ENCODE measurements around the gene CHST8. TPM values are rescaled to one million over a fixed set of nuclear protein-coding genes. Genes with fewer than 3 reads are reported as not detected.

The CHST8 gene
- total RNA-seq, 1 experiment from 2014 or later = not detected

DNA sequence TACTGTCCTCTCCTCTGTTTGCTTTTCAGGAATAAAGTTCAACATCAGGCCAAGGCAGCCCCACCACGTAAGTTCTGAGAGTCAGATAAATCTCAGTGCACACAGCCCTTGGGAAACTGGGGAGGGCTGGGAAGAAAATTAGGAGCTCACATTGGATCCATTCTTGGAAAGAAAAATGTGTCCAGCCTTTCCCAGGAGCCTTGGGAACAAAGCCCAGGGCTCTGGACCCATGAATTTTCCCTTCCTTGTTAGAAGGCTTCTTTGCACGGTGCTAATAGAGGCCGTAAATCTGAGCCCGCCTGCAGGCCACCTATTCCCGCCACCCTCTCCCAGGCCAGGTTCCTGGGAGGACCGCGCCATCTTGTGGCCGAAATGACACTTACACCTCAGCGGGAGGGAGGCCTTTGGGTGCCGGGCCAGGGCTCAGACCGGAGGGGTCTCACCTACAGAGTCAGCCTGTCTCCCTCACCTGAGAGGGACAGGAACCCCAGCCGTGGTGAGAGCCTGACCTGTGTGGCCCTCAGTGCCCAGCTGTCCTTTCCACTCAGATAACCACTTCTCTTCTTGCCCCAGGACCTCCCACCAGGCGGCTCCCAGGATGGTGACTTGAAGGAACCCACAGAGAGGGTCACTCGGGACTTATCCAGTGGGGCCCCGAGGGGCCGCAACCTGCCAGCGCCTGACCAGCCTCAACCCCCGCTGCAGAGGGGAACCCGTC lies 149.8 kb downstream of the CHST8 start:
- H3K27me3 ChIP-seq = peaks cover 26% of the 10 kb centered on the region
- DNase-seq = peak; percentile 46
- no peak overlapping the region for H3K4me3 ChIP-seq
- no peaks in the 10 kb centered on the region for H3K9me3 ChIP-seq
- H3K36me3 ChIP-seq = no peaks in the 10 kb centered on the region

DNA sequence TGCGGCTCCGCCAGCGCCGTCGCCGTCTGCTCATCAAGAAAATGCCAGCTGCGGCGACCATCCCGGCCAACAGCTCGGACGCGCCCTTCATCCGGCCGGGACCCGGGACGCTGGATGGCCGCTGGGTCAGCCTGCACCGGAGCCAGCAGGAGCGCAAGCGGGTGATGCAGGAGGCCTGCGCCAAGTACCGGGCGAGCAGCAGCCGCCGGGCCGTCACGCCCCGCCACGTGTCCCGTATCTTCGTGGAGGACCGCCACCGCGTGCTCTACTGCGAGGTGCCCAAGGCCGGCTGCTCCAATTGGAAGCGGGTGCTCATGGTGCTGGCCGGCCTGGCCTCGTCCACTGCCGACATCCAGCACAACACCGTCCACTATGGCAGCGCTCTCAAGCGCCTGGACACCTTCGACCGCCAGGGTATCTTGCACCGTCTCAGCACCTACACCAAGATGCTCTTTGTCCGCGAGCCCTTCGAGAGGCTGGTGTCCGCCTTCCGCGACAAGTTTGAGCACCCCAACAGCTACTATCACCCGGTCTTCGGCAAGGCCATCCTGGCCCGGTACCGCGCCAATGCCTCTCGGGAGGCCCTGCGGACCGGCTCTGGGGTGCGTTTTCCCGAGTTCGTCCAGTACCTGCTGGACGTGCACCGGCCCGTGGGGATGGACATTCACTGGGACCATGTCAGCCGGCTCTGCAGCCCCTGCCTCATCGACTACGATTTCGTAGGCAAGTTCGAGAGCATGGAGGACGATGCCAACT lies 150.5 kb downstream of the CHST8 start:
- Histone ChIP-seq H3K9me3 (no peaks in the 10 kb centered on the region), H3K4me3 (no peak overlapping the region), H3K27me3 (peaks cover 26% of the 10 kb centered on the region), H3K36me3 (no peaks in the 10 kb centered on the region)
- DNase-seq = no peak

DNA sequence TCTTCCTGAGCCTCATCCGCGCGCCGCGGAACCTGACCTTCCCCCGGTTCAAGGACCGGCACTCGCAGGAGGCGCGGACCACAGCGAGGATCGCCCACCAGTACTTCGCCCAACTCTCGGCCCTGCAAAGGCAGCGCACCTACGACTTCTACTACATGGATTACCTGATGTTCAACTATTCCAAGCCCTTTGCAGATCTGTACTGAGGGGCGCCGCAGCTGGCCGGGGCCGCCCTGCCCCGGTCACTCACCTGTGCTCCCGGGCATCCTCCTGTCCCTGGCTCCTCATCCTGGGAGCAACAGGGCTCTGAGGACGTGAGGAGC lies 151.1 kb downstream of the CHST8 start:
- H3K9me3 ChIP-seq = no peaks in the 10 kb centered on the region
- H3K4me3 ChIP-seq = no peak overlapping the region
- DNase-seq = no peak
- peaks cover 26% of the 10 kb centered on the region for H3K27me3 ChIP-seq
- no peaks in the 10 kb centered on the region for H3K36me3 ChIP-seq

DNA sequence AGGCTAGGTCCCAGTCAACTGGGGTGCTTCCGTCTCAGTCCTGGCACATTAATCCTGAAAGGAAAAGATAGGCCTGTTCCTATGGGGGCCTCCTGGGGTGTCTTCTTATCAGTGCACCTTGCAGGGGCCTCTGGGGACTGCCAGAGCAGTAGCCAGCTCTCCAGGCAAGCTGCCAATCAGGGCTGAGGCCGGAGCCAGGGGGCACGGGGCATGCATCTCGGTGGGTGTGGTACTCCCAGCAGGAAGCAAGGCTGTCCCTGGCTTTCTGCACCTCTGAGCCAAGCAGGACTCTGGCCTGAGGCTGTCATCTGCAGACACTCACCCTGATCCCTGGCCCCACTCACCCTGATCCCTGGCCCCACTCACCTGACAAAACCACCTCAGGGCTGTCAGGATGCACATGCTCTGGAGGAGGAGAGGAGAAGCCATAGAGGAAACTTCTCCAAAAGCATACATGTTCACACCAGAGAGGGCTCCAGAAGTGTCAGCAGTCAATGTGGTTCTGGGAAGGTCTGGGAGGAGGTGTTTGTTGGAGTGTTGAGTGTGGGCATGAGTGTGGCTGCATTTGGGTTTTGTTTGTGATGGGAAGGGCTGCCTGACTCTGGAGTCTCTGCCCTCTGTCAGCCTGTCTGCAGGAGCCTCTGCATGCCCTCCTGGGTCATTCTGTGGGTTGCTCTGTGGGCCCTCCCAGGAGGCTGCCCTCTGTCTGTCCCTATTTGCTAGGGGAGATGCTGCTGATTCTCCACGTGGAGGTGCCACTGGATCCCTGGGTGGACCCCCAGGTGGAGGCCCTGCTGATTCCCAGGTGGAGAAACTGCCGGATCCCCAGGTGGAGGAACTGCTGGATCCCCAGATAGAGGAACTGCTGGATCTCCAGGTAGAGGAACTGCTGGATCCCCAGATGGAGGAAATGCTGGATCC lies 152.2 kb downstream of the CHST8 start:
- peaks cover 29% of the 10 kb centered on the region for H3K27me3 ChIP-seq
- H3K9me3 ChIP-seq = no peaks in the 10 kb centered on the region
- H3K36me3 ChIP-seq = no peaks in the 10 kb centered on the region
- DNase-seq = no peak
- H3K4me3 ChIP-seq = no peak overlapping the region

DNA sequence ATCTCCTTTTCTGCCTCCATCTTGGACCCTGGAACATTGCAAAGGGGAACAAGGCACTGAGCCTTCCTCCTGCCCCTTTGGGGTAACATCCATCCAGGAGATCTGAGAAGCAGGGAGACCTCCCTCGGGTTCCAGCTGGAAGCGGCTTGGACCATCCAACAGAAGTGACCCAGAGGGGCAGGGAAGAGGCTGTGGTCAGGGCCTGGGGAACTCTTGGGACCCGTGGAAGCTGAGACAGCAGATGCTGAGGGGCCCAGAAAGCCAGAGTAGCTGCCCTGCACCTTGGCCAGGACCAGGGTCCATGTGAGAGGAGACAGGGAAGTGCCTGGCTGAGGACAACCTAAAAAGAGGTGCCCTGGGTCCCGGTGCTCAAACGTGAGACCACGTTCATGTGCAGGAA lies 153.0 kb downstream of the CHST8 start:
- H3K27me3 ChIP-seq = peaks cover 28% of the 10 kb centered on the region
- no peak overlapping the region for H3K4me3 ChIP-seq
- no peaks in the 10 kb centered on the region for H3K36me3 ChIP-seq
- no peaks in the 10 kb centered on the region for H3K9me3 ChIP-seq
- no peak for DNase-seq

DNA sequence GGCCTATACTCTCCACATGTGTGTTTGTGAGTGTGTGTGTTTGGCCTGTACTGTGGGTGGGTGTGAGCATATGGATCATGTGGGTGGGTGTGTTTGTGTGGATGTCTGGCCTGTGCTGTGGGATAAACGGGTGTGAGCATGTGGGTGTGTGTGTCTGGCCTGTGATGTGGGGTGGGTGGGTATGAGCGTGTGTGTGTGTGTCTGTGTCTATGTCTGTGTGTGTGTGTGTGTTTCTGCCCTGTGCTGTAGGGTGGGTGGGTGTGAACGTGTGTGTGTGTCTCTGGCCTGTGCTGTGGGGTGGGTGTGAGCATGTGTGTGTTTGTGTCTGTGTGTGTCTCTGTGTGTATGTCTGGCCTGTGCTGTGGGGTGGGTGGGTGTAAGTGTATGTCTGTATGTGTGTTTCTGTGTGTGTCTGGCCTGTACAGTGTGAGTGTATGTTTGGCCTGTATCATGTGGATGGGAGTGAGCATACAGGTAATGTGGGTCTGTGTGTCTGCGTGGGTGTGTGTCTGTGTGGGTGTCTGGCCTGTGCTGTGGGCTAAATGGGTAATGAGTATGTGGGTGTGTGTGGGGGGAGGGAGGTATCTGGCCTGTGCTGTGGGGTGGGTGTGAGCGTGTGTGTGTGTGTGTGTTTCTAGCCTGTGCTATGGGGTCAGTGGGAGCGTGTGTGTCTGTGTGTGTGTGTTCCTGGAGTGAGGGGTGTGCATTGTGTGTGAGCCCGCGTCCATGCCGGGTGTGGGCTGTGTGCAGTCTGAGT lies 154.2 kb downstream of the CHST8 start:
- no peak overlapping the region for H3K4me3 ChIP-seq
- no peaks in the 10 kb centered on the region for H3K36me3 ChIP-seq
- peaks cover 22% of the 10 kb centered on the region for H3K27me3 ChIP-seq
- no peaks in the 10 kb centered on the region for H3K9me3 ChIP-seq
- DNase-seq = no peak

DNA sequence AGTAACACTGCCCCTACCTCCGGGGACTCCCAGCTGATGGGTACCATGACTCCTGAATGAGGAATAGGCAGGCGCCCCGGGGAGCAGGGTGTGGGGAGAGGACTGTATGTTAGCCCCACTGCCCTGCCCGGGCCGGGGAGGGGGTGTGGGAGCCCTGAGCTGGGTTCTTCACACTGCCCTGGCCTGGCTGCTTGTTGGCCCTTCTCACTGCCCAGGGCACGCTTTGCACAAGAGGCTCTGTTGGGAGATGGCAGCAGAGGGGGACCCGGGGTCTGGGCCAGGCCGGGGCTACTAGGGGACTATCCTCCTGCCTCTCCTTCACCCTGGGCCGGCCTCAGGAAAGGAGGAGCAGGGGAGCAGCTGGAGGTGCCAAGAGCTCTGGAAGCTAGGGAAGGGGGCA lies 155.6 kb downstream of the CHST8 start:
- no peak overlapping the region for H3K4me3 ChIP-seq
- no peaks in the 10 kb centered on the region for H3K9me3 ChIP-seq
- no peaks in the 10 kb centered on the region for H3K36me3 ChIP-seq
- no peak for DNase-seq
- peaks cover 20% of the 10 kb centered on the region for H3K27me3 ChIP-seq

DNA sequence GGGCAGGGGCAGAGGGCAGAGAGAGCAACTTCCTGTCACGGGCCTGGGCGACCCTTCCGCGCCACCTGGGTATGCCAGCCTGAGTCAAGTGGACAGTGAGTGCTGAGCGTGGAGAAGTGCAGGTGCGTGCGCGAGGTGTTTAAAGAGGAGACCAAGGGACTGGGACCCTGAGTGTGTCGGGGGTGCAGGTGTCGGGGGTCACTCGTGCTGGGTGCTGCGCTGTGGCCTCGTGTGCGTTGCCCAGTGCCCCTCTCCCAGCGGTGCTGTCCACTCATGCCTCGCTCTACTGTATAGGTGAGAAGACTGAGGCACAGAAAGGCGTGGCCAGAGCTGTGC lies 156.0 kb downstream of the CHST8 start:
- H3K4me3 ChIP-seq = no peak overlapping the region

DNA sequence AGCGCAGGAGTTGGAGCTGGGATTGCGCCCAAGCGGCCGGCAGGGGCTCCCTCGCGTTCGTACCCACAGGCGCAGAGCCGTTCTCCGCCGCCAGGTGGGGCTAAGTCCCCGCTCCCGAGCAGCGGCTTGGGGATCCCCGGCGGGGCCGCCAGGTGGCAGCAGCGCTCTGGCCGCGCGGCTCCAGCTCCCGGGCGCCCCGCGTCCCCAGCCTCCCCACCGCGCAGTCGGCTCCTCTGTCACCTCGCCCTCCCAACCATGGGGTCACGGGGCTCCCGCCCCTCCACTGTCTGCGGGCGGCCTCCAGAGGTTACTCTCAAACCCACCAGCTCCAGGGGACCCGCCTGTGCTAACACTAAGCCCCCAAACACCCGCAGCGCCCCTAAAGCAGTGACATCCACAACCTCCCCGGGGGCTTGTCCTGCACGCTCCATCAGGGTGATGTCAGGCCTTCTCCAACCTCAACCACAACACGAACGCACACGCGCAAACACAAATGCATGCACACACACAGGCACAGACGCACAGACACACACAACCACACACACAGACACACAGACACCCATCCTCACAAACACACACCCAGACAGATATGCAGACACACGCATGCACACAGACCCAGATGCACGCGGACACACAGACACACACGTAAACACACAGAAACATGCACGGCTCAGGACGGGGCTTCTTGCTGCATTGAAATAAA lies 156.5 kb downstream of the CHST8 start:
- H3K4me3 ChIP-seq = peak overlapping the region; percentile 16; the same call in 1 of the 2 replicates
- no peaks in the 10 kb centered on the region for H3K36me3 ChIP-seq
- DNase-seq = peak; percentile 75
- H3K27me3 ChIP-seq = peaks cover 20% of the 10 kb centered on the region
- H3K9me3 ChIP-seq = no peaks in the 10 kb centered on the region

More for the DNA sequence above, 156.0 kb downstream of the CHST8 start:
- DNase-seq = no peak
- peaks cover 20% of the 10 kb centered on the region for H3K27me3 ChIP-seq
- no peaks in the 10 kb centered on the region for H3K36me3 ChIP-seq
- no peaks in the 10 kb centered on the region for H3K9me3 ChIP-seq

DNA sequence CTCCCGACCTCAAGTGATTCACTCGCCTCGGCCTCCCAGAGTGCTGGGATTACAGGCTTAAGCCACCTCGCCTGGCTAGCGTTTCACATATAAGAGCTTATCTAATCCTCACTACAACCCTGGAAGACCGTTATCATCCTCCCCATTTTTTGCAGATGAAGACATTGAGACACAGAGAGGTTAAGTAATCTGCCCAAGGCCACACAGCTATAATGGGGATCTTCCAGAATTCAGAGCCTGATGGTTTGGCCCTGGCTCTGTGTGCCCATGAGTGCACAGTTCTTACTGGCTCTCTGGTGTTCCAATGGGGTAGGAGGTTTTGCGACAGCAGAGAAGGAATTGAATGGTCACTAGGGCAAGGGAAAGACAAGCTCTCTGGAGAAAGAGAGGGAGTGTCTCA lies 158.1 kb downstream of the CHST8 start:
- DNase-seq = no peak
- Histone ChIP-seq H3K9me3 (no peaks in the 10 kb centered on the region), H3K36me3 (no peaks in the 10 kb centered on the region), H3K27me3 (peaks cover 20% of the 10 kb centered on the region), H3K4me3 (no peak overlapping the region)

DNA sequence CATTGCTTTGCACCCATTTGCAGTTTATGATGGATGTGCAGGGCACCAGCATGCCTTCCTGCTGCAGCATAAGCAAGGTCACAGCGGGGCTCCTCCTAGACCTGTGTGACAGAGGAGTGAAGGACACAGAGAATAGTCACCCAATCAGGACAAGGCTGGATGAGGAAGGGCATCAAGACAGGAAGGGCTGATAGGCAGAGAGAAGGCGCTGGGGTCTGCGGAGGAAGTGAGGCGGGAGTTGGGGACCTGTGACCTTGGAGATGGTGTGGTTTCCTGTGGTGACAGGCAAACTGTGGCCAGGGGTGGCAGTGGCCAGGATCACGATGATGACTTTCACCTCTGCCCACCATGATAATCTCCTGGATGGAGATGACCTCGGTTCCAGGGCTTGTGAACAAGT lies 158.5 kb downstream of the CHST8 start:
- Histone ChIP-seq H3K9me3 (no peaks in the 10 kb centered on the region), H3K4me3 (no peak overlapping the region)
- no peak for DNase-seq

DNA sequence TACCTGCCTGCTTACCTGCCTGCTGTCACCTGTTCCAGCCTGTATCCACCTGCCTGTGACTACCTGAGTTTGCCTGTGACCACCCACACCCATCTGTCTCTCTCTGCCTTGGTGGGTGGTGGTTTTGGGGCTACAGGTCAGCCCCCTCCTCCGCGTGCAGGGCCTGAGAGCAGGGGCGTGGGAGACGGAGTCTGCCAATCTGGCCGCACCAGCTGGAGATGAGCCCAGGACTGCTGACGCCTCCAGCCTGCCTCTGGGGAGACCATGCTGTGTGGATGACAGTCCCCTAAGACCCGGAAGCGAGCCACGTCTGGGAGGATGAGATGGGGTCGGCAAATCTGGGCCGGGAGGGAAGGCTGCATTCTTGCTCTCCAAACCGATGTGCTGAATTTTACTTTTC lies 159.0 kb downstream of the CHST8 start:
- H3K36me3 ChIP-seq = no peaks in the 10 kb centered on the region
- H3K9me3 ChIP-seq = no peaks in the 10 kb centered on the region
- peak; percentile 30 for DNase-seq
- H3K4me3 ChIP-seq = no peak overlapping the region
- H3K27me3 ChIP-seq = peaks cover 20% of the 10 kb centered on the region

More for the DNA sequence above, 158.5 kb downstream of the CHST8 start:
- H3K27me3 ChIP-seq = peaks cover 20% of the 10 kb centered on the region
- no peaks in the 10 kb centered on the region for H3K36me3 ChIP-seq

DNA sequence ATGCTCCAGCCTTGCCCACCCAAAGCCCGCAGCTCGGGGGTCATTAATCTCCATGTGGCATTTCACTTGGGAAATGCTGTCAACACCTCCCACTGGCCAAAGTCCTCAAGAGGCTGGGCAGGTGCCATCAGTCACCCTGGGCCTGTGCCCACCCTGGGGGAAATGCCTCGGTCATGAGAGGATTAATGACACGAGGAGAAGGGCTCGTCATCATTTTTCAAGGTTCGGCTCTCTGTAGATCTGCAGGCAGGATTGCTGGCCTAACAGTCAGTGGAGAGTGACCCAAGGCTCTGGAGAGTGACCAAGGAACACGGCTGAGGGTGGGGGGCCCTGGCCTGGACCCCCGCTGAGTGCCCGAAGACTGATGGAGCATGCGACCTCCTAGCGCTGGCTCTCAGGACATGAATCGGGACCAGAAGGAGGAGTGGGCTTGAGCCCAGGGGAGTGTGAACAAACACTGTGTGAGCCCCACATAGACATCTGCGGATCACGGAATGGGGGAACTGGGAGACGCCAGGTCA lies 159.7 kb downstream of the CHST8 start:
- DNase-seq = no peak
- Histone ChIP-seq H3K4me3 (no peak overlapping the region), H3K27me3 (peaks cover 20% of the 10 kb centered on the region), H3K36me3 (no peaks in the 10 kb centered on the region), H3K9me3 (no peaks in the 10 kb centered on the region)

DNA sequence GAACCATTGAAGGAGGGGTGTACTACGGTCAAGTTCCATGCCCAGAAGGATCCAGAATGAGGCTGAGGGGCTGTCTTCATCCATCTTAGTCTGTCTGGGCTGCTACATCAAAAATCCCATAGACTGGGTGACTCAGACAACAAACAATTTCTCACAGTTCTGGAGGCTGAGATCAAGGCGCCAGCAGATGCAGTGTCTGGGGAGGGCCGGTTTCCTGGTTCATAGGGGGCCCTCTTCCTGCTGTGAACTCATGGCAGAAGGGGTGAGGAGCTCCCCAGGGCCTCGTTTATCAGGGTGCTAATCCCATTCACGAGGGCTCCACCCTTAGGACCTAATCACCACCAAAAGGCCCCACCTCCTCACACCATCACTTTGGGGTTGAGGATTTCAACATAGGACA lies 160.2 kb downstream of the CHST8 start:
- H3K36me3 ChIP-seq = no peaks in the 10 kb centered on the region
- no peak overlapping the region for H3K4me3 ChIP-seq
- no peaks in the 10 kb centered on the region for H3K9me3 ChIP-seq
- peak; percentile 49 for DNase-seq
- peaks cover 20% of the 10 kb centered on the region for H3K27me3 ChIP-seq

DNA sequence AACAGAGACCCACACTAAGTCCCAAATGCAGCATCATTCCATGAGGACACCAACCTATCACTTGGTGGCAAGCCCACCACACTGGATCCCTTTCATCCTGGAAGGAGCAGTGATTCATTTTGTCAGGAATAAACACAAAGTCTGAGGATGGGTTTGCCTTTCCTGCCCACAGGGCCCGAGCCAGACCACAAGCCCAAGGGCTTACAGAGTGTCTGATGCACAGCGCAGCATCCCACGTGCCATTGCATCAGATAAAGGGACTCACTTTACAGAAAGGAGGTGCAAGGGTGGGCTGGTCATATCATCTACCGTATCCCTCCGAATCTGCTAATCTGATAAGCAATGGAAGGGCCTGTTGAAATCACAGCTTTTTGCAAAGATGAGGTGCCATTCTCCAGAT lies 162.7 kb downstream of the CHST8 start:
- Histone ChIP-seq H3K9me3 (no peaks in the 10 kb centered on the region), H3K4me3 (no peak overlapping the region), H3K36me3 (no peaks in the 10 kb centered on the region), H3K27me3 (peaks cover 6% of the 10 kb centered on the region)
- DNase-seq = peak; percentile 68

DNA sequence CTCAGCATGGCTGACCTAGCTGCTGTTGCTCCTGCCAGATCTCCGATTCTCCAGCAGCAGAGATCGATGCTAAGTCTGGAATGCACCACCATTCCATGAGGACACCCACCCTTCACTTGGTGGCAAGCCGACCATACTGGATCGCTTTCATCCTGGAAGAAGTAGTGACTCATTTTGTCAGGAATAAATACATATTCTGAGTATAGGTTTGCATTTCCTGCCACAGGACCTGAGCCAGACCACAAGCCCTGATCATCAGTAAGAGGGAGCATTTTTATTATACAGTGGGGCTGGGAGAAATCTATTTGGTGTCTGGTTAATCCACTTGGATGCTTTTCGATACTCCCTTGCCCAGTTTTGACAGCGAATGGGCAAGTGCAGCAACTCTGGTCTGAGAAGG lies 164.0 kb downstream of the CHST8 start:
- H3K27me3 ChIP-seq = no peaks in the 10 kb centered on the region
- H3K9me3 ChIP-seq = no peaks in the 10 kb centered on the region
- H3K36me3 ChIP-seq = no peaks in the 10 kb centered on the region
- no peak overlapping the region for H3K4me3 ChIP-seq
- peak; percentile 91 for DNase-seq

Measured in MG63 (cell line).